22Rv1 (cell line): ENCODE measurements around the gene MYH16.

Source experiments
- ZFX ChIP-seq: fragments of 450-650 bp; IDR thresholded peaks from 2 replicates; pipeline ENCODE4 v1.6.1; 2017; ENCODE audit warnings: antibody characterized with exemption, borderline replicate concordance
- TF ChIP-seq, protein P1 (sequence below): fragments of 450-650 bp; IDR thresholded peaks from 2 replicates; pipeline ENCODE4 v1.5.1; 2017; ENCODE audit warnings: mild to moderate bottlenecking

DNA sequence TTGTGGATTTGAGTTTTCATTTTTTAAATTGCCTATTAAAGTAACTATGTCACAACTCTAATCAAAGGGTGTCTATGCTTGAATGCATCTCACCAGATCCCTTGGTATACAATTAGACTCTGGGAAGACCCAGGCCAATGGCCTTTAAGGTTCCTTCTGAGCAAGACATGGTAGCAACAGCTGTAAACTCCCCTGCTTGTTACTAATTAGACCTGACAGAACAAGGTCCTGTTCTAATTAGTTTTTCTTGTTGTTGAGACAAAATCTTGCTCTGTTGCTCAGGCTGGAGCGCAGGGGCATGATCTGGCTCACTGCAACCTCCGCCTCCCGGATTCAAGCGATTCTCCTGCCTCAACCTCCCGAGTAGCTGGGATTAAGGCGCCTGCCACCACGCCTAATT, 2.9 kb downstream of the MYH16 start:
- TF ChIP-seq, protein P1, sequence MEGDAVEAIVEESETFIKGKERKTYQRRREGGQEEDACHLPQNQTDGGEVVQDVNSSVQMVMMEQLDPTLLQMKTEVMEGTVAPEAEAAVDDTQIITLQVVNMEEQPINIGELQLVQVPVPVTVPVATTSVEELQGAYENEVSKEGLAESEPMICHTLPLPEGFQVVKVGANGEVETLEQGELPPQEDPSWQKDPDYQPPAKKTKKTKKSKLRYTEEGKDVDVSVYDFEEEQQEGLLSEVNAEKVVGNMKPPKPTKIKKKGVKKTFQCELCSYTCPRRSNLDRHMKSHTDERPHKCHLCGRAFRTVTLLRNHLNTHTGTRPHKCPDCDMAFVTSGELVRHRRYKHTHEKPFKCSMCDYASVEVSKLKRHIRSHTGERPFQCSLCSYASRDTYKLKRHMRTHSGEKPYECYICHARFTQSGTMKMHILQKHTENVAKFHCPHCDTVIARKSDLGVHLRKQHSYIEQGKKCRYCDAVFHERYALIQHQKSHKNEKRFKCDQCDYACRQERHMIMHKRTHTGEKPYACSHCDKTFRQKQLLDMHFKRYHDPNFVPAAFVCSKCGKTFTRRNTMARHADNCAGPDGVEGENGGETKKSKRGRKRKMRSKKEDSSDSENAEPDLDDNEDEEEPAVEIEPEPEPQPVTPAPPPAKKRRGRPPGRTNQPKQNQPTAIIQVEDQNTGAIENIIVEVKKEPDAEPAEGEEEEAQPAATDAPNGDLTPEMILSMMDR = no peak
- no peak for TF ChIP-seq ZFX
